Measurements from ENCODE around the gene FXR1.
"Not testable (repeated sequence)": the region's sequence is repeated elsewhere in the genome, so short reads cannot be mapped to it uniquely, and the experiment has no call there.

Gene FXR1

DNA sequence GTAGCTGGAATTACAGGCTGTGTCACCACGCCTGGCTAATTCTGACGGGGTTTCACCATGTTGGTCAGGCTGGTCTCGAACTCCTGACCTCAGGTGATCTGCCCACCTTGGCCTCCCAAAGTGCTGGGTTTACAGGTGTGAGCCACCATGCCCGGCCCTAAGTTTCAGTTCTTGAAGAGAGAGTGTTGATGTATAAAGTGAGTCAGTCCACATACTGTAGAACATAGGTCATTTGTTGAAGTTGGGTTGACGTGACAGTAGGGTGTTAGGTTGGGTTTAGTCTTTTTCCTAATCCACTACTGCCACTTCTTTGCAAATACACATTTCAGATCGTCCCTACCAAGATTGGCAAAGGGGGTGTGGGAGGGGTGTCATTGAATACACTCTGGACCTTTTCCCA, 61.8 kb downstream of the FXR1 start:
- no peak for DNase-seq (ENCODE audit: extremely low spot score)
- CTCF ChIA-PET = no interaction called here
- POLR2A ChIA-PET = no interaction called here
- TF ChIP-seq, protein P1, sequence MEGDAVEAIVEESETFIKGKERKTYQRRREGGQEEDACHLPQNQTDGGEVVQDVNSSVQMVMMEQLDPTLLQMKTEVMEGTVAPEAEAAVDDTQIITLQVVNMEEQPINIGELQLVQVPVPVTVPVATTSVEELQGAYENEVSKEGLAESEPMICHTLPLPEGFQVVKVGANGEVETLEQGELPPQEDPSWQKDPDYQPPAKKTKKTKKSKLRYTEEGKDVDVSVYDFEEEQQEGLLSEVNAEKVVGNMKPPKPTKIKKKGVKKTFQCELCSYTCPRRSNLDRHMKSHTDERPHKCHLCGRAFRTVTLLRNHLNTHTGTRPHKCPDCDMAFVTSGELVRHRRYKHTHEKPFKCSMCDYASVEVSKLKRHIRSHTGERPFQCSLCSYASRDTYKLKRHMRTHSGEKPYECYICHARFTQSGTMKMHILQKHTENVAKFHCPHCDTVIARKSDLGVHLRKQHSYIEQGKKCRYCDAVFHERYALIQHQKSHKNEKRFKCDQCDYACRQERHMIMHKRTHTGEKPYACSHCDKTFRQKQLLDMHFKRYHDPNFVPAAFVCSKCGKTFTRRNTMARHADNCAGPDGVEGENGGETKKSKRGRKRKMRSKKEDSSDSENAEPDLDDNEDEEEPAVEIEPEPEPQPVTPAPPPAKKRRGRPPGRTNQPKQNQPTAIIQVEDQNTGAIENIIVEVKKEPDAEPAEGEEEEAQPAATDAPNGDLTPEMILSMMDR (IDR thresholded peaks at IDR 0.05; ENCODE audit: control extremely low read depth, extremely low read depth, low read depth, missing control alignments) = no peak

DNA sequence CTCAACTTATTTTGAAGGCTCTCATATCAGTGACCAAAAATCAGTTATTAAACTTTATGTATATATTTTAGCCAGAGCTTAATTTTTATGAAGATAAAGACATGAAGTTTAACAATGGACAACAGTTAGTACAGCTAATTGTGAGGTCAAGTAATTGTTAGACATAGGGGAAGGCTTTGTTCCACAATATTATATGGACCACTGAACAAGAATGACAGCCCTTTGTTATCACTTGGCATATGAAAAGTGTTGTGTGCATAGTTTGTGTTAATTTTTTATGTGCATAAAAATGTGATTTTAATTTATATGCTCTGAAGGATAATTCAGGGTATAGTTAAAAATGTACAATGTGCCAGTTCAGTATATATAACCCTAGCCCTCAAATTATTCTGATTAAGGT, 65.0 kb downstream of the FXR1 start:
- POLR2A ChIA-PET = no interaction called here
- TF ChIP-seq, protein P1 (IDR thresholded peaks at IDR 0.05; ENCODE audit: control extremely low read depth, extremely low read depth, low read depth, missing control alignments) = no peak
- no peak for DNase-seq (ENCODE audit: extremely low spot score)
- CTCF ChIA-PET = interaction anchor here (1.3 to 2.0 kb wide), 2 partner anchors 13 to 15 kb away, joined by 5 read pairs; no protein-coding TSS in a partner anchor

DNA sequence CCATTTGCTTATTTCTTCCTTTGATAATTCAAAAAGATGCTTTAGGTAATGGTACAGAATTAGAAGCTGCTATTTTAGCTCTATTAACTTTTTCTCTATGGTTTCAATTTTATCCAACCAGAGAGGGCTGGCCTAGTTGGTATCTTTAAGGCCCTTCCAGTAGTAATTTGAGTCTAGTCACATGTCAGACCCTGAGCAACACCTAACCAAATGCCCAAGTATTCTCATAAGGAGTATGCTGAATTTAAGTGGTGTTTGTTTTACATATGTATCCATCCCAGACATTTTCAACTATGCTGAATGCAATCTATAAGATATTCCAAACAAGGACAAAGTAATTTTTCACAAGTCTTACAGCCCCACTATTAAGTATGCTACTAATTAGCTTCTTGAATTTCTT, 67.5 kb downstream of the FXR1 start:
- DNase-seq (ENCODE audit: extremely low spot score) = no peak
- TF ChIP-seq, protein P1 (IDR thresholded peaks at IDR 0.05; ENCODE audit: control extremely low read depth, extremely low read depth, low read depth, missing control alignments) = no peak
- CTCF ChIA-PET = no interaction called here
- POLR2A ChIA-PET = interaction anchor here (0.5 kb wide), 1 partner anchor 67 kb away, joined by 5 read pairs; the partner anchor contains the start of gene FXR1

DNA sequence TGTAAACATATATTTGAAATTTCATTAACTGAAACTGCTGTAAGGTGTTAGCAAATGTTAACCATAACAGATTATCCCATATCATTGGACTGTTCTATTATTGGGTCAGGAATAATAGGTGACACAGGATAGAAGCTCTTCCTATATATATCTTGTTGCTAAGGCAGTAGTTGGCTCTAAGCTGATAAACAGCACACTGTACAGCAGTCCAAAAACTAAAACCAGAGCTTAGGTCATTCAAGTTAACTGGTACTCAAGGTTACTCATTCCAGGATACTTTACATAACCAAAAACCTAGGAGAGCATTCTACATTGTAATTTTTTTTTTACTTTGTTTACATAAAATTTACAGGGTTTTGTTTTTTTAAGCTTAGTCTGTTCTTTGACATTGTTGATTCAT, 68.1 kb downstream of the FXR1 start:
- DNase-seq (ENCODE audit: extremely low spot score) = no peak
- TF ChIP-seq, protein P1 (IDR thresholded peaks at IDR 0.05; ENCODE audit: control extremely low read depth, extremely low read depth, low read depth, missing control alignments) = no peak
- POLR2A ChIA-PET = no interaction called here
- CTCF ChIA-PET = interaction anchor here (1.0 kb wide), 1 partner anchor 10 kb away, joined by 4 read pairs; no protein-coding TSS in a partner anchor

DNA sequence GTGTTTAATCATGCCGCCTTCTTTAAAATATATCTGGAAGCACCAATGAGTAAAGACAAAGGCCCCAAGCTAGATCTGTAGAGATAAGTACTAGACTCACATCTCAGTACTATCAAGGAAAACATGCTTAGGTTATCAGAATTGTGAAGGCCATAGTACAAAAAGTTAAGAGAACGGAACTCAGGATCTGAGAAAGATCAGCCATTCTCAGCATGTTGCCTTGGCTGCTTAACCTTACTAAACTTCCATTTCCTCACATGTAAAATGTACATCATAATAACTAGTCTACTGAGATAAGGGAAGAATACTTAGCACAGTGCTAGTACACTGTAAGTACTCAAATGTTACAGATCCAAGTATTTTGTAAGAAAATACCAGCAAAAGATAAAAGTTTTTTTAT, 69.4 kb downstream of the FXR1 start:
- POLR2A ChIA-PET = no interaction called here
- CTCF ChIA-PET = no interaction called here
- DNase-seq (ENCODE audit: extremely low spot score) = no peak
- TF ChIP-seq, protein P1 (IDR thresholded peaks at IDR 0.05; ENCODE audit: control extremely low read depth, extremely low read depth, low read depth, missing control alignments) = no peak

DNA sequence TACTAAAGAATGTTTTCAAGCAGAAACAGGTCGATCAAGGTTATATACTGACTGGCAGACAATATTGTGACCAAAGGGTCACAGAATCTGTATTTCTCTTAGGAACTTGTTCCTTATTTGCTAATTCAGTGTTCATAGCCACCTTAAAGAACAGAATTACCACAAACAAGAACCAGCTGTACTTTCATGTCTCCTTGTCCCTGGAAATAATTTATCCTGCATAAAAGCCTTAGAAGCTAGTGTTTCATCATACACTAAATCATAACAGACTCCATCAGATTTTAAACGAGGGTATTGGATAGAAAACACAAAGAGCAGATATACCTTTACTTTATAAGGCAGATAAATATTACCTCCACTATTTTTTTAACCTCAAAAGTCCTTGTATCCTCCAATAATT, 70.7 kb downstream of the FXR1 start:
- ChIA-PET POLR2A (no interaction called here), CTCF (interaction anchor here (0.8 to 1.3 kb wide), 2 partner anchors 13 to 19 kb away, joined by 3 to 4 read pairs; no protein-coding TSS in a partner anchor)
- TF ChIP-seq, protein P1 (IDR thresholded peaks at IDR 0.05; ENCODE audit: control extremely low read depth, extremely low read depth, low read depth, missing control alignments) = no peak
- no peak for DNase-seq (ENCODE audit: extremely low spot score)

DNA sequence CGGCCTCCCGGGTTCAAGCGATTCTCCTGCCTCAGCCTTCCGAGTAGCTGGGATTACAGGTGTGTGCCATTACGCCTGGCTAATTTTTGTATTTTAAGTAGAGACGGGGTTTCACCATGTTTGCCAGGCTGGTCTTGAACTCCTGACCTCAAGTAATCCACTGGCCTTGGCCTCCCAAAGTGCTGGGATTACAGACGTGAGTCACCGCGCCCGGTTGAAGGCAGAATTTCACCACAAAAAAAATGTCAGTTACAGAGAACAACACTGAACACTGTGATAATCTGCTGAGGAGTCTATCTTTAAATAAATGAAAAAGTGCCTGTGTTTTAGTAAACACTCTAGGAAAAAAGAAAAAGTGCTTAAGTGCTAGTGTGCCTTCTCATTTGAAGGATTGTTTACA, 73.9 kb downstream of the FXR1 start:
- POLR2A ChIA-PET; CTCF ChIA-PET; DNase-seq (ENCODE audit: extremely low spot score): not testable (repeated sequence)

Measured in GM10248 (cell line).